K562 (cell line): Measurements from ENCODE around the gene KATNB1. TPM values are rescaled to one million over a fixed set of nuclear protein-coding genes. Genes with fewer than 3 reads are reported as not detected.
A peak's percentile ranks its signal among the peaks of the same experiment; 100 is the strongest.

ENCODE experiments used
- BDP1 ChIP-seq: IDR thresholded peaks from 3 replicates; pipeline ENCODE4 v1.6.1; 2011; ENCODE audit not compliant: insufficient read length, insufficient read depth
- GABPA ChIP-seq: fragments of 200-800 bp; sonication (Bioruptor generic); conservative IDR thresholded peaks from 2 replicates; pipeline ENCODE4 v1.6.1; 2016; ENCODE audit warnings: low read depth, missing genetic modification characterization, missing compliant biosample characterization
- KDM4B ChIP-seq, 2 experiments: fragments of 450-650 bp in 1 of 2; sonication (generic) in 1 of 2; IDR thresholded peaks; 2 replicates each; pipeline ENCODE4 v1.6.1; 2016 to 2017; ENCODE audit warnings: borderline replicate concordance in 2 of 2, antibody characterized with exemption in 1 of 2, low read depth in 1 of 2, mild to moderate bottlenecking in 1 of 2
- MAZ ChIP-seq, 2 experiments: fragments of 450-650 bp in 1 of 2; sonication (generic) in 1 of 2; formaldehyde crosslinking; IDR thresholded peaks in 1 of 2; conservative IDR thresholded peaks in 1 of 2; 2 replicates each; pipeline versions ENCODE4 v1.4.0 to v1.5.0; 2020; ENCODE audit warnings: mild to moderate bottlenecking in 1 of 2, missing genetic modification reagents in 1 of 2
- NCOR1 ChIP-seq: fragments of 450-650 bp; IDR thresholded peaks from 2 replicates; pipeline ENCODE4 v1.6.1; 2016; ENCODE audit warnings: mild to moderate bottlenecking, moderate library complexity
- NFATC3 ChIP-seq: fragments of 450-650 bp; IDR thresholded peaks from 2 replicates; pipeline ENCODE4 v1.6.1; 2017; ENCODE audit warnings: mild to moderate bottlenecking
- PCBP2 ChIP-seq: fragments of 200-400 bp; formaldehyde crosslinking; IDR thresholded peaks from 2 replicates; pipeline ENCODE4 v1.6.1; 2018; ENCODE audit warnings: low read length, low read depth, mild to moderate bottlenecking, moderate library complexity; ENCODE audit not compliant: poor library complexity, severe bottlenecking
- POLR2B ChIP-seq: fragments of 450-650 bp; IDR thresholded peaks from 2 replicates; pipeline ENCODE4 v1.6.1; 2018; ENCODE audit warnings: low read depth; ENCODE audit not compliant: partially characterized antibody
- RBM14 ChIP-seq: fragments of 200-400 bp; formaldehyde crosslinking; IDR thresholded peaks from 2 replicates; pipeline ENCODE4 v1.6.1; 2018; ENCODE audit warnings: low read depth, mild to moderate bottlenecking, low read length, moderate library complexity, borderline replicate concordance; ENCODE audit not compliant: insufficient read depth
- SMAD4 ChIP-seq: fragments of 250-450 bp; sonication (Bioruptor Pico); conservative IDR thresholded peaks from 2 replicates; pipeline ENCODE4 v1.8.0; 2021; ENCODE audit warnings: inconsistent platforms, mild to moderate bottlenecking, moderate library complexity
- SP2 ChIP-seq: IDR thresholded peaks from 2 replicates; pipeline ENCODE4 v1.6.1; 2011; ENCODE audit warnings: mild to moderate bottlenecking, low read depth, low read length, moderate library complexity; ENCODE audit not compliant: poor library complexity, severe bottlenecking; ENCODE audit errors: extremely low read depth
- SREBF2 ChIP-seq: sonication (generic); formaldehyde crosslinking; IDR thresholded peaks from 2 replicates; pipeline ENCODE4 v1.4.0; 2020; ENCODE audit warnings: mild to moderate bottlenecking, missing genetic modification reagents
- STAG1 ChIP-seq: sonication (generic); formaldehyde crosslinking; IDR thresholded peaks from 2 replicates; pipeline ENCODE4 v1.5.0; 2020; ENCODE audit warnings: missing genetic modification reagents, borderline replicate concordance
- TAF7 ChIP-seq: fragments of 450-650 bp; IDR thresholded peaks from 2 replicates; pipeline ENCODE4 v1.6.1; 2016; ENCODE audit warnings: missing genetic modification characterization, missing compliant biosample characterization
- TRIM24 ChIP-seq, 2 experiments: fragments of 450-650 bp; IDR thresholded peaks; 2 replicates each; pipeline ENCODE4 v1.6.1; 2016
- ZNF133 ChIP-seq: fragments of 250-450 bp; sonication (Bioruptor Pico); IDR thresholded peaks from 2 replicates; pipeline ENCODE4 v1.4.0; 2020; ENCODE audit warnings: mild to moderate bottlenecking
- ZNF184 ChIP-seq: sonication (generic); formaldehyde crosslinking; IDR thresholded peaks from 2 replicates; pipeline ENCODE4 v1.5.0; 2020; ENCODE audit warnings: missing genetic modification reagents
- ZNF586 ChIP-seq: fragments of 450-650 bp; formaldehyde crosslinking; conservative IDR thresholded peaks from 2 replicates; pipeline ENCODE4 v1.4.0; 2020; ENCODE audit warnings: mild to moderate bottlenecking, moderate library complexity
- ZSCAN29 ChIP-seq: fragments of 450-650 bp; IDR thresholded peaks from 2 replicates; pipeline ENCODE4 v1.6.1; 2017
- polyA plus RNA-seq, 8 experiments: library from polyadenylated mRNA; depleted of rRNA in 4 of 8; stranded (reverse) in 5 of 8; unstranded in 3 of 8; fragments of >200 nt; fragmentation: Nextera tagmentation in 2 of 8; fragmentation: Illumina TruSeq in 1 of 8; extraction: Ambion mirVana in 2 of 8; extraction: Trizol in 1 of 8; gene quantifications; 2 replicates each; pipeline versions ENCODE4 v1.2.1 to v1.2.3, GENCODE V29; 2011 to 2014; ENCODE audit warnings: inconsistent platforms in 1 of 8, missing spikeins in 1 of 8
- total RNA-seq, 7 experiments: library from RNA; depleted of rRNA in 6 of 7; stranded (reverse); fragments of >200 nt in 6 of 7; fragmentation: Illumina TruSeq in 2 of 7; extraction: Trizol in 2 of 7; gene quantifications; 2 replicates each; pipeline versions ENCODE4 v1.2.1 to v1.2.3, GENCODE V29; 2011 to 2021; ENCODE audit warnings: low replicate concordance in 1 of 7
- TF ChIP-seq, protein P1 (sequence below): sonication (generic); formaldehyde crosslinking; IDR thresholded peaks from 2 replicates; pipeline ENCODE4 v1.8.1; 2023; ENCODE audit warnings: missing genetic modification reagents, mild to moderate bottlenecking, borderline replicate concordance
- TF ChIP-seq, protein P2 (sequence below): fragments of 450-650 bp; formaldehyde crosslinking; IDR thresholded peaks from 2 replicates; pipeline ENCODE4 v1.4.0; 2020; ENCODE audit warnings: mild to moderate bottlenecking, mixed read lengths
- TF ChIP-seq, protein P3 (sequence below): fragments of 250-450 bp; sonication (Bioruptor Pico); IDR thresholded peaks from 2 replicates; pipeline ENCODE4 v1.8.0; 2021; ENCODE audit warnings: mild to moderate bottlenecking, moderate library complexity

KATNB1 gene
- total and polyA plus RNA-seq, 9 of the 15 experiments (the other 6 are each of a cell fraction or from before 2014, with no cell fraction given): 1.2 to 52.6 (median 21.9) TPM

- TF ChIP-seq, protein P1, sequence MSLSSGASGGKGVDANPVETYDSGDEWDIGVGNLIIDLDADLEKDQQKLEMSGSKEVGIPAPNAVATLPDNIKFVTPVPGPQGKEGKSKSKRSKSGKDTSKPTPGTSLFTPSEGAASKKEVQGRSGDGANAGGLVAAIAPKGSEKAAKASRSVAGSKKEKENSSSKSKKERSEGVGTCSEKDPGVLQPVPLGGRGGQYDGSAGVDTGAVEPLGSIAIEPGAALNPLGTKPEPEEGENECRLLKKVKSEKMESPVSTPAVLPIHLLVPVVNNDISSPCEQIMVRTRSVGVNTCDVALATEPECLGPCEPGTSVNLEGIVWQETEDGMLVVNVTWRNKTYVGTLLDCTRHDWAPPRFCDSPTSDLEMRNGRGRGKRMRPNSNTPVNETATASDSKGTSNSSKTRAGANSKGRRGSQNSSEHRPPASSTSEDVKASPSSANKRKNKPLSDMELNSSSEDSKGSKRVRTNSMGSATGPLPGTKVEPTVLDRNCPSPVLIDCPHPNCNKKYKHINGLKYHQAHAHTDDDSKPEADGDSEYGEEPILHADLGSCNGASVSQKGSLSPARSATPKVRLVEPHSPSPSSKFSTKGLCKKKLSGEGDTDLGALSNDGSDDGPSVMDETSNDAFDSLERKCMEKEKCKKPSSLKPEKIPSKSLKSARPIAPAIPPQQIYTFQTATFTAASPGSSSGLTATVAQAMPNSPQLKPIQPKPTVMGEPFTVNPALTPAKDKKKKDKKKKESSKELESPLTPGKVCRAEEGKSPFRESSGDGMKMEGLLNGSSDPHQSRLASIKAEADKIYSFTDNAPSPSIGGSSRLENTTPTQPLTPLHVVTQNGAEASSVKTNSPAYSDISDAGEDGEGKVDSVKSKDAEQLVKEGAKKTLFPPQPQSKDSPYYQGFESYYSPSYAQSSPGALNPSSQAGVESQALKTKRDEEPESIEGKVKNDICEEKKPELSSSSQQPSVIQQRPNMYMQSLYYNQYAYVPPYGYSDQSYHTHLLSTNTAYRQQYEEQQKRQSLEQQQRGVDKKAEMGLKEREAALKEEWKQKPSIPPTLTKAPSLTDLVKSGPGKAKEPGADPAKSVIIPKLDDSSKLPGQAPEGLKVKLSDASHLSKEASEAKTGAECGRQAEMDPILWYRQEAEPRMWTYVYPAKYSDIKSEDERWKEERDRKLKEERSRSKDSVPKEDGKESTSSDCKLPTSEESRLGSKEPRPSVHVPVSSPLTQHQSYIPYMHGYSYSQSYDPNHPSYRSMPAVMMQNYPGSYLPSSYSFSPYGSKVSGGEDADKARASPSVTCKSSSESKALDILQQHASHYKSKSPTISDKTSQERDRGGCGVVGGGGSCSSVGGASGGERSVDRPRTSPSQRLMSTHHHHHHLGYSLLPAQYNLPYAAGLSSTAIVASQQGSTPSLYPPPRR: no peak
- TF ChIP-seq TRIM24 (IDR thresholded peaks at IDR 0.05): no peak
- TF ChIP-seq GABPA (tag): no peak
- no peak for TF ChIP-seq POLR2B
- TF ChIP-seq ZNF184 (CRISPR knock-in tag): no peak
- TF ChIP-seq KDM4B (IDR thresholded peaks at IDR 0.05; ENCODE audit: borderline replicate concordance in 2 of 2, low read depth in 1 of 2): peak in 1 of 2 experiments; percentile 61; a peak in 1 of 4 replicates
- TF ChIP-seq SMAD4 (CRISPR knock-in tag): no peak
- no peak for TF ChIP-seq PCBP2
- TF ChIP-seq ZSCAN29: no peak
- no peak for TF ChIP-seq ZNF133 (CRISPR knock-in tag)
- no peak for TF ChIP-seq BDP1
- no peak for TF ChIP-seq ZNF586
- TF ChIP-seq RBM14: no peak
- TF ChIP-seq SREBF2 (CRISPR knock-in tag): no peak
- TF ChIP-seq, protein P2, sequence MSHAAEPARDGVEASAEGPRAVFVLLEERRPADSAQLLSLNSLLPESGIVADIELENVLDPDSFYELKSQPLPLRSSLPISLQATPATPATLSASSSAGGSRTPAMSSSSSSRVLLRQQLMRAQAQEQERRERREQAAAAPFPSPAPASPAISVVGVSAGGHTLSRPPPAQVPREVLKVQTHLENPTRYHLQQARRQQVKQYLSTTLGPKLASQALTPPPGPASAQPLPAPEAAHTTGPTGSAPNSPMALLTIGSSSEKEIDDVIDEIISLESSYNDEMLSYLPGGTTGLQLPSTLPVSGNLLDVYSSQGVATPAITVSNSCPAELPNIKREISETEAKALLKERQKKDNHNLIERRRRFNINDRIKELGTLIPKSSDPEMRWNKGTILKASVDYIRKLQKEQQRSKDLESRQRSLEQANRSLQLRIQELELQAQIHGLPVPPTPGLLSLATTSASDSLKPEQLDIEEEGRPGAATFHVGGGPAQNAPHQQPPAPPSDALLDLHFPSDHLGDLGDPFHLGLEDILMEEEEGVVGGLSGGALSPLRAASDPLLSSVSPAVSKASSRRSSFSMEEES: no peak
- TF ChIP-seq STAG1 (CRISPR knock-in tag): peak; percentile 86; the same call in 1 of the 2 replicates
- TF ChIP-seq NFATC3: no peak
- TF ChIP-seq, protein P3, sequence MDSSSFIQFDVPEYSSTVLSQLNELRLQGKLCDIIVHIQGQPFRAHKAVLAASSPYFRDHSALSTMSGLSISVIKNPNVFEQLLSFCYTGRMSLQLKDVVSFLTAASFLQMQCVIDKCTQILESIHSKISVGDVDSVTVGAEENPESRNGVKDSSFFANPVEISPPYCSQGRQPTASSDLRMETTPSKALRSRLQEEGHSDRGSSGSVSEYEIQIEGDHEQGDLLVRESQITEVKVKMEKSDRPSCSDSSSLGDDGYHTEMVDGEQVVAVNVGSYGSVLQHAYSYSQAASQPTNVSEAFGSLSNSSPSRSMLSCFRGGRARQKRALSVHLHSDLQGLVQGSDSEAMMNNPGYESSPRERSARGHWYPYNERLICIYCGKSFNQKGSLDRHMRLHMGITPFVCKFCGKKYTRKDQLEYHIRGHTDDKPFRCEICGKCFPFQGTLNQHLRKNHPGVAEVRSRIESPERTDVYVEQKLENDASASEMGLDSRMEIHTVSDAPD (CRISPR knock-in tag): no peak
- no peak for TF ChIP-seq NCOR1
- TF ChIP-seq SP2: no peak
- no peak for TF ChIP-seq TAF7 (tag)
- TF ChIP-seq MAZ (CRISPR knock-in tag; conservative IDR thresholded peaks at IDR 0.05 in 1 of 2, IDR thresholded peaks at IDR 0.05 in 1 of 2): peak; percentile 78 to 96
Observed at GRCh38 chr16:57757326-57757786, 21.8 kb downstream of the KATNB1 start (continued).
